GM23338 (cell line): Measurements from ENCODE around the gene PRTN3.

ENCODE experiments used
- CREB1 ChIP-seq: fragments of 250-450 bp; sonication (Bioruptor Pico); IDR thresholded peaks from 2 replicates; pipeline ENCODE4 v1.5.0; 2020; ENCODE audit warnings: low read depth, mild to moderate bottlenecking, moderate library complexity
- CTCF ChIP-seq, 2 experiments: fragments of 200-600 bp in 1 of 2; sonication (generic) in 1 of 2; conservative IDR thresholded peaks; 2 replicates each; pipeline versions ENCODE4 v1.5.1 to v1.6.1; 2016 to 2017; ENCODE audit warnings: antibody characterized with exemption in 2 of 2, low read depth in 2 of 2, mild to moderate bottlenecking in 2 of 2, moderate library complexity in 1 of 2
- ETS1 ChIP-seq: IDR thresholded peaks from 2 replicates; pipeline ENCODE4 v1.6.1; 2016; ENCODE audit warnings: antibody characterized with exemption
- EZH2 ChIP-seq: fragments of 200-600 bp; sonication (generic); IDR thresholded peaks from one replicate; pipeline ENCODE4 v1.8.0; 2017; ENCODE audit warnings: antibody characterized with exemption, mild to moderate bottlenecking, low read depth; ENCODE audit not compliant: unreplicated experiment
- EZH2phosphoT487 ChIP-seq: fragments of 200-600 bp; sonication (generic); IDR thresholded peaks from one replicate; pipeline ENCODE4 v1.8.1; 2018; ENCODE audit warnings: antibody characterized with exemption; ENCODE audit not compliant: unreplicated experiment
- JUNB ChIP-seq: IDR thresholded peaks from one replicate; pipeline ENCODE4 v1.6.1; 2016; ENCODE audit warnings: antibody characterized with exemption; ENCODE audit not compliant: unreplicated experiment
- NANOG ChIP-seq: IDR thresholded peaks from 2 replicates; pipeline ENCODE4 v1.6.1; 2016; ENCODE audit warnings: antibody characterized with exemption, borderline replicate concordance
- POLR2AphosphoS5 ChIP-seq: IDR thresholded peaks from 2 replicates; pipeline ENCODE4 v1.6.1; 2016; ENCODE audit warnings: antibody characterized with exemption, low read depth
- REST ChIP-seq: IDR thresholded peaks from one replicate; pipeline ENCODE4 v1.6.1; 2018; ENCODE audit warnings: antibody characterized with exemption; ENCODE audit not compliant: unreplicated experiment
- ZNF114 ChIP-seq: fragments of 250-450 bp; sonication (Bioruptor Pico); IDR thresholded peaks from 2 replicates; pipeline ENCODE4 v1.5.0; 2020; ENCODE audit warnings: mild to moderate bottlenecking, moderate library complexity
- ZNF331 ChIP-seq: fragments of 250-450 bp; sonication (Bioruptor Pico); IDR thresholded peaks from 2 replicates; pipeline ENCODE4 v1.5.0; 2020; ENCODE audit warnings: low read depth, mild to moderate bottlenecking, moderate library complexity

- TF ChIP-seq CTCF (conservative IDR thresholded peaks at IDR 0.05; ENCODE audit: low read depth in 2 of 2) (no peak), EZH2 (no peak), CREB1 (CRISPR knock-in tag) (no peak), JUNB (no peak), EZH2phosphoT487 (no peak), POLR2AphosphoS5 (peak; percentile 27), NANOG (no peak), REST (no peak), ZNF114 (no peak), ZNF331 (CRISPR knock-in tag) (no peak), ETS1 (no peak)
These were observed 19.5 kb upstream of the PRTN3 start for GRCh38 chr19:821231-821824.
